Duodenal mucosa (tissue), 2 donors: ENCODE results near the gene CYP4F8.
A peak's percentile ranks its signal among the peaks of the same experiment; 100 is the strongest.

Experiments used
- H3K27ac ChIP-seq: one replicate; pipeline ENCODE4 v1.7.0; 2013; ENCODE audit warnings: low read depth, low read length
- H3K27me3 ChIP-seq, 2 donors: one replicate each; pipeline ENCODE4 v1.7.0; 2013; ENCODE audit warnings: low read length in 2 of 2, control low read depth in 1 of 2; ENCODE audit not compliant: insufficient read depth in 2 of 2, control insufficient read depth in 1 of 2
- H3K36me3 ChIP-seq, 2 donors: one replicate each; pipeline ENCODE4 v1.7.0; 2013; ENCODE audit warnings: low read length in 2 of 2, control low read depth in 1 of 2; ENCODE audit not compliant: insufficient read depth in 2 of 2, control insufficient read depth in 1 of 2
- H3K4me1 ChIP-seq, 2 donors: one replicate each; pipeline ENCODE4 v1.7.0; 2013; ENCODE audit warnings: low read length in 2 of 2, control low read depth in 1 of 2; ENCODE audit not compliant: insufficient read depth in 2 of 2, control insufficient read depth in 1 of 2
- H3K4me3 ChIP-seq, 2 donors: one replicate each; pipeline ENCODE4 v1.7.0; 2013; ENCODE audit warnings: low read length in 2 of 2, low read depth in 1 of 2
- H3K9ac ChIP-seq, 2 donors: one replicate each; pipeline ENCODE4 v1.7.0; 2013; ENCODE audit warnings: low read length in 2 of 2, low read depth in 1 of 2
- H3K9me3 ChIP-seq, 2 donors: one replicate each; pipeline ENCODE4 v1.7.0; 2013; ENCODE audit warnings: low read length in 2 of 2, control low read depth in 1 of 2; ENCODE audit not compliant: control insufficient read depth in 1 of 2

Gene CYP4F8

GRCh38 chr19:15615526-15615925, 508 bp downstream of the CYP4F8 start:
- Histone ChIP-seq H3K4me1 (no peaks in the 10 kb centered on the region), H3K36me3 (no peaks in the 10 kb centered on the region), H3K27me3 (no peaks in the 10 kb centered on the region), H3K9me3 (no peaks in the 10 kb centered on the region), H3K9ac (no peak overlapping the region), H3K4me3 (no peak overlapping the region), H3K27ac (no peak overlapping the region)

DNA sequence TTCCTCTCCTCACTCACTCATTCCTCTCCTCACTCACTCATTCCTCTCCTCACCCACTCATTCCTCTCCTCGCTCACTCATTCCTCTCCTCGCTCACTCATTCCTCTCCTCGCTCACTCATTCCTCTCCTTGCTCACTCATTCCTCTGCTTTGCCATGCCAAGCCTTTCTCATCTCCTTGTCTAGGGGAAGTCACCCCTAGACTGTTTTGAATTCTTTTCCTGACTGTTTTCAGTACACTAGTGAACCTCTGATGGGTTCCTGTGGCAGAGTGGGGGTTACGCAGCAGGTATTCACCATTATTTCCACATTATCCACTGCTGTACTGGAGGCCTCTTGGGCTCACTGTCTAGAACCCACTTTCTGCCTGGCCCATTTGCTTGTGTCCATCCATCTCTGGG, 1.2 kb downstream of the CYP4F8 start:
- Histone ChIP-seq H3K9me3 (no peaks in the 10 kb centered on the region), H3K9ac (no peak overlapping the region), H3K27me3 (no peaks in the 10 kb centered on the region), H3K4me3 (no peak overlapping the region), H3K27ac (no peak overlapping the region), H3K4me1 (no peaks in the 10 kb centered on the region), H3K36me3 (no peaks in the 10 kb centered on the region)

DNA sequence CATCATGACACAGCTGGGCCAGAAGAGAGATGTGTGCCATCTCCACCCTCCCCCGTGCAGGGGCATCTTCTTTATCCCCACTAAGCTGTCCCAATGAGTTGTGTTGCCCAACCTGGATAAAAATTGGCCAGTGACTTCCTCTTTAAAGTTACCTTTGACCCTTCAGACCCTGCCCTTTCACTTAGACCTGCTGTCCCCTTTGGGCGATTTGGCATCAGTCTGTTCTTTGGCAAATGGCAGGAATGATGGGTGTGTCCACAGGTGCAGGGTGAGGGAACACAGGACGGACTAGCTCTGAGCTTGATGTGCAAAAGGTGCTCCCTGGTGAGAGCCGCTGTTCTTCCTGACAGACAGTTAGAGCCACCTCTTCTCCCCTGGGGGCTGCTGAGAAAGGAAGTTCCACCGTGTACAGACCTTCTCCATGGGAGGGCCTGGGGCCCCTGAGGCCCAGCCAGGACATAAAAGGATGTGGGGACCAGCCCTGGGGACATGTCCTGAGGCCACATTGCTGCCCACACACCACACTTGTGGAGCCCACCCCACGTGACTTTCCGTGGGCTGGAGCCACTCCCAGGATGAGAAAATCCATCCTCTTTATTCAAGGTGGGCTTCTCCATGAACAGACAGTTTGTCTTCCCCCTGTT, 1.7 kb downstream of the CYP4F8 start:
- Histone ChIP-seq H3K9ac (no peak overlapping the region), H3K27me3 (no peaks in the 10 kb centered on the region), H3K27ac (no peak overlapping the region), H3K36me3 (no peaks in the 10 kb centered on the region), H3K4me3 (no peak overlapping the region), H3K9me3 (no peaks in the 10 kb centered on the region), H3K4me1 (no peaks in the 10 kb centered on the region)

DNA sequence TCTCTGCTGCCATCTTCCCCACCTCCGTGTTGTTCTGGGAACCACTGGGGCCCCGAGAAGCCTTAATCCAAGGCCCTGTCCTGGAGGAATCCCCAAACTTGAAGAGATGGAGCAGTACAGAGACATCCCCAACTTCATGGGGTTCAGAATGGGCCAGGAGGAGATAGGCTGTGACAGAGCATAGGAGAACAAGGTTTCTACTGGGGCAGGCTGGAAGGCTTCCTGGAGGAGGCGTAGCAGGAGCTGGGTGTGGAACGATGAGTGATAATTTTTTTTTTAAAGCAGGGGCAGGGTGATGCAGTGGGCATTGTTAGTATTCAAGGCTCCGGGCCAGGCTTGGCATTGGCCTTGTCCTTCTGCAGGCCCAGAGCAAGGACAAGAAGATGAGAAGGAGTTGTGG, 3.3 kb downstream of the CYP4F8 start:
- H3K4me3 ChIP-seq, result no peak overlapping the region
- peaks cover 0 to 9% of the 10 kb centered on the region in 2 donors for H3K4me1 ChIP-seq
- H3K9me3 ChIP-seq, result no peaks in the 10 kb centered on the region
- H3K9ac ChIP-seq, result no peak overlapping the region
- H3K27me3 ChIP-seq, result no peaks in the 10 kb centered on the region
- no peaks in the 10 kb centered on the region for H3K36me3 ChIP-seq
- H3K27ac ChIP-seq, result no peak overlapping the region

- Histone ChIP-seq H3K9me3 (no peaks in the 10 kb centered on the region), H3K36me3 (no peaks in the 10 kb centered on the region), H3K4me3 (no peak overlapping the region), H3K27me3 (peaks cover 0 to 3% of the 10 kb centered on the region in 2 donors), H3K9ac (no peak overlapping the region), H3K4me1 (peaks cover 0 to 9% of the 10 kb centered on the region in 2 donors), H3K27ac (no peak overlapping the region)
Measured at GRCh38 chr19:15621801-15622200, 6.8 kb downstream of the CYP4F8 start.

DNA sequence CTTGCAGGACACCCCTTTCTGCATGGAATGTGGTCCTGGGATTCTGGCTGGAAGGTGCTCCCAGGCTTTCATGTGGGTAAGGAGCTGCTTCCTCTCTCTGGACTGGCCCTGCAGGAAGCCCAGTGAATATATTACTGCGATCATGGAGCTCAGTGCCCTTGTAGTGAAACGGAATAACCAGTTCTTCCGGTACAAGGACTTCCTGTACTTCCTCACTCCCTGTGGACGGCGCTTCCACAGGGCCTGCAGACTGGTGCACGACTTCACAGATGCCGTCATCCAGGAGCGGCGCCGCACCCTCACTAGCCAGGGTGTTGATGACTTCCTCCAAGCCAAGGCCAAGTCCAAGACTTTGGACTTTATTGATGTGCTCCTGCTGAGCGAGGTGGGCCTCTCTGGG, 8.0 kb downstream of the CYP4F8 start:
- Histone ChIP-seq H3K27me3 (peaks cover 0 to 3% of the 10 kb centered on the region in 2 donors), H3K27ac (no peak overlapping the region), H3K4me3 (no peak overlapping the region), H3K4me1 (peaks cover 0 to 9% of the 10 kb centered on the region in 2 donors), H3K9ac (no peak overlapping the region), H3K9me3 (no peaks in the 10 kb centered on the region), H3K36me3 (no peaks in the 10 kb centered on the region)

GRCh38 chr19:15623711-15624318, 8.8 kb downstream of the CYP4F8 start:
- no peak overlapping the region for H3K9ac ChIP-seq
- no peaks in the 10 kb centered on the region for H3K9me3 ChIP-seq
- H3K4me3 ChIP-seq, result no peak overlapping the region
- H3K27ac ChIP-seq, result no peak overlapping the region
- H3K36me3 ChIP-seq, result no peaks in the 10 kb centered on the region
- H3K27me3 ChIP-seq, result peaks cover 0 to 3% of the 10 kb centered on the region in 2 donors
- peaks cover 0 to 9% of the 10 kb centered on the region in 2 donors for H3K4me1 ChIP-seq

DNA sequence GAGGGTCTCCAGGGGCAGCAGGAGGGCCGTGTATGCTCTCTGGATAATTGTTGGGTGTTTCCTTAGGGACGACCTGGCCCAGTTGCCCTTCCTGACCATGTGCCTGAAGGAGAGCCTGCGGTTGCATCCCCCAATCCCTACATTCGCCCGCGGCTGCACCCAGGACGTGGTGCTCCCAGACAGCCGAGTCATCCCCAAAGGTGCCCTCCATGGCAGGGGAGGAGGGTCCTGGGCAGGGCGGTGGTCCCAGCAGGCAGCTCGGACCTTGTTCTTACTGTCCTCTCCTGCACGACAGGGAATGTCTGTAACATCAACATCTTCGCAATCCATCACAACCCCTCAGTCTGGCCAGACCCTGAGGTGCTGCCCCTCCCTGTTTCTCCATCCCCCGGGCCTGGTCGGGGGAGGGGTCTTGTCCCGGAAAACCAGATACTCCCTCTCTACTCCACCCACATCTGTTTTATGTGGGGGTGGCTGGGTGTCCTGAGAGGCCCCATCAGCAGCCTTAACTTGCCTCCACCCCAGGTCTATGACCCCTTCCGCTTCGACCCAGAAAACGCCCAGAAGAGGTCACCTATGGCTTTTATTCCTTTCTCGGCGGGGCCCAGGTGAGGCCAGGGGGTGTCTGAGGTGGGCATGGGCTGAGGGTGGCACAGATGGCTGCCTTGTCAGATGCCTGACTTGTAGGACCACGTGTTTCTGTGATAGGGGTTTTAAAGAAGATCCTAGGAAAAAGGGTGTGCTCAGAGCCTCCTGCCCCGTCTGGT, 13.4 kb downstream of the CYP4F8 start:
- Histone ChIP-seq H3K4me3 (peak overlapping the region in 1 of 2 donors; percentile 51), H3K36me3 (no peaks in the 10 kb centered on the region), H3K27ac (no peak overlapping the region), H3K9me3 (no peaks in the 10 kb centered on the region), H3K9ac (no peak overlapping the region), H3K27me3 (peaks cover 0 to 3% of the 10 kb centered on the region in 2 donors), H3K4me1 (peaks cover 0 to 4% of the 10 kb centered on the region in 2 donors)

DNA sequence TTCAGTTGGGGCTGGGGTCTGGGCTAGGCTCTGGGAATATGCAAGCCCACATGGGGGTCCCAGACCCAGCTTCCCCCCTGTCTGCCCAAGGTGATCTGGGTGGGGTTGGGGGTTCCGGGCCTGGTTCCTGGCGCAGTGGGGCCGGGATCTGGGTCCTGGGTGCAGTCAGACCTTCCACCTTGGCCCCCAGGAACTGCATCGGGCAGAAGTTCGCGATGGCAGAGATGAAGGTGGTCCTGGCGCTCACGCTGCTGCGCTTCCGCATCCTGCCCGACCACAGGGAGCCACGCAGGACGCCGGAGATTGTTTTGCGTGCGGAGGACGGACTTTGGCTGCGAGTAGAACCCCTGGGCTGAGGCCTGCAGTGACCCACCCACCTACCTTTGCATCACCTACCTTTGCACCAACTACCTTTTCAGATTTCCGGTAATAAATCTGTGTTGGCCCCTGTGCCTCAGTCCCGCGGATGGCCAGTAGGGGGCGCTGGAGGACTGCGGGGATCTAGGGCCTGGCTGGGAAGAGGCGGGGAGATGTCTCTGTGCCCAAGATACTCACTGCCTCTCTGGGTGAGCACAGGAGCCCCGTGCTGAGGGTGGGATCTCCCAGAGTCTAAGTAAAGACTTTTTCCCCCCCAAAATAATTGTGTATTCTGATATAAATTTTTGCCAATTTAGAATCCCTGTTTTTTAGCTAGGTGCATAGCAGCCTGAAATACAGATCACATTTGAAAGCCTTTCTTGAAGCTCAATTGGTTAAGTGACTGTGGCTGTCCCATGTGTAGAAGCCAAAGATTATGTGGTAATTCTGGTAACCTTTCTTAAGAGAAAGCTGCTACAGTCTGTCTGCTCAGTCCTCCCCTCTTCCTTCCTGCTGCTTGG, 14.2 kb downstream of the CYP4F8 start:
- H3K27ac ChIP-seq, result no peak overlapping the region
- H3K27me3 ChIP-seq, result peaks cover 0 to 3% of the 10 kb centered on the region in 2 donors
- peak overlapping the region in 1 of 2 donors; percentile 51 for H3K4me3 ChIP-seq
- peaks cover 0 to 12% of the 10 kb centered on the region in 2 donors for H3K4me1 ChIP-seq
- H3K9ac ChIP-seq, result peak overlapping the region in 1 of 2 donors; percentile 34
- H3K36me3 ChIP-seq, result no peaks in the 10 kb centered on the region
- H3K9me3 ChIP-seq, result no peaks in the 10 kb centered on the region
